Midbrain (tissue), 1 donor: Measurements from ENCODE around the gene RFTN1.

Experiments used
- DNase-seq: peaks from one replicate; lab custom pipeline; 2025; lab: John Stamatoyannopoulos, UW

The RFTN1 gene

GRCh38 chr3:16355828-16356227 lies 157.7 kb downstream of the RFTN1 start:
- no peak for DNase-seq

DNA sequence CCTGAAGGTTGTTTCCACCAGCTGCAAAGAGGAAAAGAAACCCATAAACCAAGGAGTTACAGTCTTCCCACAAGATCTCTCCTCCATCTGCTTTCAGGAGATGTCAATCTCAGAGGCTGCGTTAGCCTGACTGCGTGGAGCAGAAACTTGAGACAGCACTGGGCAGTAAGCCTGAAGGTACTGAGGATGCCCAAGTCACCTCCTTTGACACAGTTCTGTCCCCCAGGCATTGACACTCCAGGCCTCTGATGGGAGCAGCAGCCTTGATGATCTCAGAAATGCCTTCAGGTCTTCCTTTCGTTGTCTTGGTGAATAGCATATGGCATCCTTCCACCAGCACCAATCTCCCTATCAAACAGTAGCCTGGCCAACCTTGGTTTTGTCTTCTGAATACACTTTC lies 159.2 kb downstream of the RFTN1 start:
- no peak for DNase-seq

DNA sequence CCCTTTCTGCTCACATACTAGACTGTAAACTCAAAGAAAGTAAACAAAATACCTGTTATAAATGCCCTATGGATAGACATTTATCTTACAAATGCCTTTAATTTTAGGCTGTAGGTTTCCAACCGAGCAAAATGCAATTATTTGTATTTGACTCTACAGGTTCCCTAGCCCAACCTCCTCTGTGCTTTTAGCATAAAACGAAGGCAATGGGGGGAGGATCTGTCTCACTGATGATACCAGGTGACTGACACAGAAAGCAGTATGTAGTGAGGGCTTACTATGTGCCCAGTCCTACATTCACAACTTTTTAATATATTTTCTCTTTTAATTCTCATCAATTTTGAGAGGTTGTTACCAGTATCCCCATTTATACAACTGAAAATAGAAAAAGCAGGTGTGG lies 161.1 kb downstream of the RFTN1 start:
- DNase-seq = no peak

DNA sequence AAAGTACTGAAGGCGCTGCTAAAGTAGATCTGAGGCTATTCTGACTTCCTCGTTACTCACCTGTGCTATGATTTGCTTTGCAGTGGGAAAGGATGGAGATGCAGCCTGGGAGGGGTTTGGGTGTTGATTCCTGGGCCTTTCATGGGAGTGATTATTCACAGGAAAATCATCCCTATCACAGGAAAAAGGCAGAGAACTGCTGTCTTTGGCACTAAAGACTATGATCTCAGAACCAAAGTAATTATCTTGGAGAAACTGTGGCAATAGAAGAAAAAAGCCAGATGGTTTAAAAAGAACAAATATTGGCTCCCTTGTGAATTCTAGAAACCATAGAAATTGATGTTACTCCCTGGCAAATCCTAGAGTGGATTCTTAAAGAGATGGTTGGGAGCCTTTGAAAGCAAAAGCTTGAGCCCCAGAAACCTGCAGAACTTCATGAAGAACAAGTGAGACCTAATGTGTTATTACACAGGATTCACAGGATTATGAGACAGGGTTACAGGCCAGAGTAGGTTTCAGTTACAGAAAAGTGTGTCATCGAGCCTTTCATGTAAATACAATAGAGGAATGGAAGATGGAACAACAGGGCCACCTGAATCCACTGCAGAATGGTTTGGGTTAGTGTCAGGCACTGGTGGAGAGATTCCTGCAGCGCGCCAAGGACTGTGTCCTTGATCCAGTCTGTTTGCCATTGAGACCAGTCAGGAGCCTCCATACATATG lies 162.7 kb downstream of the RFTN1 start:
- no peak for DNase-seq

DNA sequence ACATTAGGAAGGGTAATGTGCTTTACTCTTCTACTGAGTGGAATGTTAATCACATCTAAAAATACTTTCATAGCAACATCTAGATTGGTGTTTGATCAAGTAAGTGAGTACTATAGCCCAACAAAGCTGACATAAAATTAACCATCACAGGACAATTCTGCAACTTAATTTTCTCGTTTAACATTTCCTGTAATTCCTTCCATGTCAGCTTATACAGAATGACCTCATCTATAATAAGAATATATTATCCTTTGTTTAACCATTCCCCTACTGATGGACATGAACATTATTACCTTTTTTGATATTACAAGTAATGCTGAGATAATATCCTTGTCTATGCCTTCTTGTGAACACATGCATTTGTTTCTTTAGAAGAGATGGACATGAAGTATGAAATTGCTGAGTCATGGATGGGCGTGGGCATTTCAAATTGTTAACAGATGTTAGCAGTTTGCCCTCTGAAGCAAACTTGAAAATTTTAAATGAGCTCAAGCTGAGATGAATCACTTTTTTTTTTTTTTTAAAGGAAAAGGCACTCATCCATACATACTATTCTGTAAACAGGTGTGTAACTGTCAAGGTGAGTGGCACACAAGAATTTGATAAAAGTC lies 163.4 kb downstream of the RFTN1 start:
- DNase-seq = no peak

GRCh38 chr3:16347548-16347947 lies 166.0 kb downstream of the RFTN1 start:
- DNase-seq = no peak

- DNase-seq = no peak
Measured at GRCh38 chr3:16346413-16347081, 167.0 kb downstream of the RFTN1 start.

- no peak for DNase-seq
Measured at GRCh38 chr3:16343101-16343500, 170.4 kb downstream of the RFTN1 start.

DNA sequence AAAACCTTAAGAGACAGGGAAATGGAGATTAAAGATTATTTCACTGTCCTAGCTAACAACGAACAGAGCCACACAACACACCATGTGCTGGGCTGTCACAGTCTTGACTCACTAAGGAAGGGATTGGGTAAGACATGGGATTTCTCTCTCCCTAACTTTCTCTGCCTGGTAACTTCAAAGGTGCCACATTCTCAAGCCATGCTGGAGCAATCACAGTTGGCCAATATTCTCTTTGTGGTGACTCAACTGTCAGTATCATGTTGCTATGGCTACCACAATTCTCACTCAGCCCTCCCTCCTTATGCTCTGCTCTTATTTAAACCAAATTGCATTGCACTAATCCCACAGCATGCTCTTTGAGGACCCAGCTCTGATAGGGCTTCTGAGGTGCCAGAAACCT lies 174.5 kb downstream of the RFTN1 start:
- no peak for DNase-seq

DNA sequence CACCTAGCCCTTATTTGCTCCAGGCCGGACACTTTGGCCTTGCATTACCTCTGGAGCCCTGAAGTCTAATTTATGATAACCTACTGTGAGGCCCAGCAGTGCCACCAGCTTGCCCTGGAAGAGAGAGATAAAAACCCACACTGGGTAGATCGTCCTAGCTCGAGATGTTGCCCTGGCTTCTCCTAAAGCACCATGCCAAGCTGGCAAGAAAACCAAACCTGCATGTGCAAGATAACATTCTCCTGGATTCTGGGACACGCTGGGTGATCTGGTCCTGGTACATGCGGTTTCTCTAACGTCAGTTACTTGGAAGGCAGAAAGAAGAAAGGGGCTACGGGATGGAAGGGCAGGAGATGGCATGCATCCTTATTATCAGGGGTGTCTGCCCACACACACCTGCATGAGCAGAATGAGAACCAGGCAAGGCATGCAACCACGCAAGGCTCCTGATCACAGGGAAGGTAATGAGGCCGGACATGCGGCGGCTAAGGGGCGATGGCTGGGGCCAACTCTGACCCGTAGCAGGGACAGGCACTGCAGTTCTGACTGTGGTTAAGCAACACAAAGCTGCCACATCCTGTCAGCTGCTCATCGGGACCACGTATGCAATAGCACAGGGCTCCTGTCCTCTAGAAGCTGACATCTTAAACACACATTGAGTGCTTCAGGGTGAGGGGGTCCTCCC lies 175.5 kb downstream of the RFTN1 start:
- no peak for DNase-seq

GRCh38 chr3:16336825-16337224 lies 176.7 kb downstream of the RFTN1 start:
- no peak for DNase-seq

DNA sequence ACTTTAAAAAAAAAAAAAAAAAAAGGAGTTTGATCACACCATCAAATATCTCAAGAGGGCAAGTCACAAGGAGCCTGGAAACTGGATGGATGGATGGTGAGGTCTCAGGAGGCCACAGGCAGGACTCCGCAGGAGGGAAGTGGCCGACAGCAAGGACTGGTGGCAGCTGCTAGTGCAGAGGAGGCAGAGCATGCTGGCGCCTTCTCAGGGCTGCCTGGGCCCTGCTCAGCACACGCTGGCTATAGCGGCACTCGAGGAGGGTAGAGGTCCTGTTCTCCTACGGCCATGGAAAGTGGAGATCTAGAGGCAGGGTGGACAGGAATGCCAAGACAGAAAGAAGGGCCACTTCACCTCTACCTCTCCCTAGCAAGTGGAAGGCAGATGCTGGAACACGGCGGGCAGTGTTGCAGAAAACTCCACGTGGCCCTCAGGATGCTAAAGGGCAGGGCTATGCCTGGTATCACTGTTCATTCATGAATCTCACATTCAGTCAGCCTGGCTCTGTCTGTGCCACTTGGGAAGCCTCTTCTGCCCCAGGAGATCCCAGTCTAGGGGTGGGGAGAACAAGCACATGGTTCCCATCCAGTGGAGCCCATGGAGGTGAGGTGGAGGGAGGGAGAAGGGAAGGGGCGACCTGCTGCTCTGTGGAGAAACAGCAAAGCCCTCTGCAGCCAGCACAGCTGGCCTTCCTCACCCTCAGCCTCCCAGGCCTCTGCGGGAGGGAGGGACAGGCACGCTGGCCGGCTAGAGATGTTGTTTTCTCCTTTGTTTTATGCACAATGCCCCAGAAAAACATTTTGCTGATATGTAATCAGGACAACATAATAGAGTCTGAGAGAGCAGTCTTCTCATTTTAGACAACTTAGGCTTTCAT lies 177.5 kb downstream of the RFTN1 start:
- DNase-seq = no peak

DNA sequence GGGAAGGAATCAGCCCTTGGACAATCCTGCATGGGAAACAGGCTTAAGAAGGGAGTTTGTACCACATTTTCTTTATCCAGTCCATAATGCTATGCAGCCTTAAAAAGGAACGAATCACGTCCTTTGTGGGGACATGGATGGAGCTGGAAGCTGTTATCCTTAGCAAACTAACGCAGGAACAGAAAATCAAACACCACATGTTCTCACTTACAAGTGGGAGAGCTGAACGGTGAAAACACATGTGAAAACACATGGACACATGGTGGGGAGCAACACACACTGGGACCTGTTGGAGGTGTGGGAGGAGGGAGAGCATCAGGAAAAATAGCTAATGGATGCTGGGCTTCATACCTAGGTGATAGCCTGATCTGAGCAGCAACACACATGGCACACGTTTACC lies 178.2 kb downstream of the RFTN1 start:
- no peak for DNase-seq

DNA sequence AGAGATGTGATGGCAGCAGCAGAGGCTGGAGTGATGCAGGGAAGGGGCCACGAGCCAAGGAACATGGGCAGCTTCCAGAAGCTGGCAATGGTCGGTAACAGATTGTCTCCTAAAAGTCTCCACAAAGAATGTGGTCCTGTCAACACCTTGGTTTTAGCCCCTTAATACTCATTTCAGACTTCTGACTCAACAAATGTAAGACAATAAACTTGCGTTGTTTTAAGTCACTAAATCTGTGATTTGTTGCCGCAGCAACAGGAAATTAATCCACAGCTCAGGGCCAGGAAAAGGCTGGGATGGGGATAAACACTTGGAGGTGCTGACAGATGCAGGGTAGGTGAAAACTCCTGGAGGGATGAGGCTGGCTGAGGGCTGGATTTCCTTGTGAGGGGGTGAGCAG lies 178.6 kb downstream of the RFTN1 start:
- no peak for DNase-seq

DNA sequence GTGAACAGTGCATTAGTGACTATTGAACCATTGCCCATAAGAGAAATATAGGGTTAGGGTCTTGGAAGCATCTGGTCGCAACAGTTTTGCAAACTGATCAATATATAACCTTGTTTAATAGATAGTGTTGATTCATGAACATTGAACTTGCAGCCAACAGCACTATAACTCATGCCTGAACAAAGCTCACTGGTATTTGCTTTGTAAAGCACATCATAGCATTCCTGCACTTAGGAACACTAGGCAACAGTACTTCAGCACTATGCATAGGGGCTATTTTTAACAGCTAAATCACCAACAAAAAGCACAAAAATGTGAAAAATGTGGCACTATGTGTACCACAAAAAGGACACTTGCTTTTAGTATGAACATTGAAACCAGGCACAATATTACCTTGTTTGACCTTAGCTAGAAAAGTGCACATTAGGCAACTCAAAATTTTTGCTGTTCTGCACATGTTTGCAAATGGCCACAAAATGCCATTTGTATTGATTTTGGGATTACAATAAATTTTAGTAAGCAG lies 180.5 kb downstream of the RFTN1 start:
- no peak for DNase-seq

DNA sequence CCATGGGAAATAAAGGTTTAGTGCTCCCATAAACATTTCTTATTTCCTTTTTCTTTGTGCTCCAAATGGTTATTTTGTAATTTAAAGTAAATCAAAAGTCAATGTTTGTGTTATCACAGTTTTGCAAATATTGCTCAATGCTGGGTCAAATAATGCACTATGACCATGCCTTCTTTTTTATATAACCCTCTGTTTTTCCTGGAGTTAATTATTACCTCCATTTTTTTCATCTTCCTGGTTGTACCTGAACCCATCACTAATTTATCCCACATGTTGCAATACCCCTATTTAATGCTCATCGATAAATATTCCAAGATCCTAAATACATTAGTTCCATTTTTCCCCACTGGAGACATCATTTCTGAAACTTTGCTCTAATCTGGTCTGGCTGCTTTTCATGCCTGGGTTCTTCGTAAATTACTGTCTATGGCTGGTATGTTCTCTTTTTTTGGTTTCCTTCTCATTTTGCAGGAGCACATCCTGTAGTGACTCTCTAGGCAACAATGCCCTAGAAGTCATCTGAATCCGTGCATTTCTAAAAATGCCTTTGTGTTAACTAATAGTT lies 182.1 kb downstream of the RFTN1 start:
- no peak for DNase-seq

DNA sequence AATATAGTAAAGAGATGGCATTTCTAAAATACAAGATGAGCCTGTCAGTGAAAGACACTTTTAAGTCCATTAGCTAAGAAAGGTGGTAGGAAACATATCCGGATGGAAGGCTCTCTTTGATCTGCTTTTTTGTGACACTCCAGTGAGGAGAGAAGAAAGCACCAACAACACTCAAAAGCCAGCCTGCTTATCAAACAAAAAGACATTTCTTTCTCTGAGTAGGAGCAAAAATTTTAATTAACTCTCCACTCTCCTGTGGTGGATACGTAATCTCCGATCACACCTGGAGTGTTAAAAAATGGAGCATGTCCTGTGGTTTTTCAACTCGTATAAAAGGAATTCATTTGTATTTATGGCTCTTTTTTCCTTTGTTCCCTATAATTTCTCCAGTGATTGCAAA lies 183.1 kb downstream of the RFTN1 start:
- no peak for DNase-seq

DNA sequence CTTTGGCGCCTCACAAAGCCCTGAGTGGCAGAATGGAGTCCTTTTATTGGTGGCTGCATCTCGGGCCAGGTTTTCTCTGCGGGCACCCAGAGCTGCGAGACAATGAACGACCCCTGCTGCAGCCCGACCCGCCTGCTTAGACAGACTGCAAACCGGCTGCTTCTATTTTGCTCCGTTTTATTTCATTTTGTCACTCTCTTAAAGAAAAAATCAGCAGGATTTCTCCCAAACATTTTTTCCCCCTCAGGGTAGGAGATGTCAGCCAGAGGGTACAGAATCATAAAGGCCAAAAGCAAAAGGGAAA lies 183.7 kb downstream of the RFTN1 start:
- DNase-seq = no peak

GRCh38 chr3:16329036-16329825 lies 184.3 kb downstream of the RFTN1 start:
- peak; percentile 25 for DNase-seq

GRCh38 chr3:16328124-16328523 lies 185.4 kb downstream of the RFTN1 start:
- DNase-seq = no peak
